Measurements from ENCODE around the gene G0S2. TPM values are rescaled to one million over a fixed set of nuclear protein-coding genes. Genes with fewer than 3 reads are reported as not detected.
"Not testable (repeated sequence)": the region's sequence is repeated elsewhere in the genome, so short reads cannot be mapped to it uniquely, and the experiment has no call there.

G0S2 gene
- total and polyA plus RNA-seq, 4 donors: 9.6 to 347 (median 166) TPM

DNA sequence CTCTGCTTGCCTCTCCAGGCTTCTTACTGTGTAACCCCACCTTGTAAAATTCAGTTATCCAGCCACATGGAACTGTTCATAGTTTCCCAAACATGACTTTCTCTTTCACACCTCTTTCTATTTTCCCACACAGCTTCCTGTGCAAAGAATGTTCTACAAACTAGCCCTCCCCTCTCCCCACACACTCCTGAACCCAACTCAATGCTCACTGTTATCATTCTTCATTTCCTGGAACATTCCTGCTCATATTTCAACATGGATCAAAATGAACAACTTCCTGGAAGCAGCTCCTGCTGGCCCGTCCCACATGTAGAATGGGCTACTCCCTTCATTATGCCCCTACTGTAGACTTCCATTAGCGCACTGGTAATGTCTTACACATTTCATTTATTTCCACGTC lies 21.9 kb downstream of the G0S2 start:
- Histone ChIP-seq H3K27me3 (ENCODE audit: control insufficient read depth in 4 of 4, insufficient read depth in 4 of 4, low read length in 3 of 4) (no peaks in the 10 kb centered on the region), H3K4me1 (ENCODE audit: control insufficient read depth in 4 of 4, insufficient read depth in 4 of 4, low read length in 3 of 4) (peaks cover 12 to 29% (median 21%) of the 10 kb centered on the region in 4 donors), H3K27ac (ENCODE audit: low read depth in 1 of 2, low read length in 2 of 2) (peak overlapping the region; percentile 11 to 56), H3K9me3 (ENCODE audit: control insufficient read depth in 4 of 4, low read length in 3 of 4) (no peaks in the 10 kb centered on the region), H3K9ac (ENCODE audit: low read depth in 1 of 2, low read length in 2 of 2) (no peak overlapping the region), H3K4me3 (ENCODE audit: low read depth in 1 of 3, low read length in 3 of 3) (no peak overlapping the region), H3K36me3 (ENCODE audit: control insufficient read depth in 4 of 4, insufficient read depth in 3 of 4, low read depth in 1 of 4, low read length in 3 of 4) (no peaks in the 10 kb centered on the region)
- no peak for DNase-seq (ENCODE audit: low spot score)
- 90% methylated on average over 3 of the region's 3 CpGs for WGBS
- TF ChIP-seq TAF1 (conservative IDR thresholded peaks at IDR 0.05): no peak
- no peak for TF ChIP-seq RXRA (IDR thresholded peaks at IDR 0.05)
- TF ChIP-seq NR2F2 (IDR thresholded peaks at IDR 0.05): no peak
- no peak for TF ChIP-seq FOXA1 (IDR thresholded peaks at IDR 0.05)
- TF ChIP-seq ZBTB33 (IDR thresholded peaks at IDR 0.05): no peak
- TF ChIP-seq RAD21 (IDR thresholded peaks at IDR 0.05): no peak
- TF ChIP-seq, protein P1, sequence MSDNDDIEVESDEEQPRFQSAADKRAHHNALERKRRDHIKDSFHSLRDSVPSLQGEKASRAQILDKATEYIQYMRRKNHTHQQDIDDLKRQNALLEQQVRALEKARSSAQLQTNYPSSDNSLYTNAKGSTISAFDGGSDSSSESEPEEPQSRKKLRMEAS (IDR thresholded peaks at IDR 0.05): no peak
- TF ChIP-seq REST (IDR thresholded peaks at IDR 0.05): no peak
- TF ChIP-seq FOXA2 (IDR thresholded peaks at IDR 0.05): no peak
- TF ChIP-seq YY1 (IDR thresholded peaks at IDR 0.05): no peak

GRCh38 chr1:209700686-209701085 lies 25.5 kb downstream of the G0S2 start:
- TF ChIP-seq JUND (IDR thresholded peaks at IDR 0.05) (peak in 1 of 2 donors; percentile 18), YY1 (IDR thresholded peaks at IDR 0.05) (peak; percentile 2), SP1 (IDR thresholded peaks at IDR 0.05) (peak; percentile 65), RXRA (IDR thresholded peaks at IDR 0.05) (peak; percentile 64 to 81), HNF4A (conservative IDR thresholded peaks at IDR 0.05) (peak; percentile 84 to 90)
- TF ChIP-seq, protein P1 (IDR thresholded peaks at IDR 0.05): peak; percentile 14
- peak overlapping the region; percentile 66 to 72 for H3K27ac ChIP-seq (ENCODE audit: low read depth in 1 of 2, low read length in 2 of 2)

DNA sequence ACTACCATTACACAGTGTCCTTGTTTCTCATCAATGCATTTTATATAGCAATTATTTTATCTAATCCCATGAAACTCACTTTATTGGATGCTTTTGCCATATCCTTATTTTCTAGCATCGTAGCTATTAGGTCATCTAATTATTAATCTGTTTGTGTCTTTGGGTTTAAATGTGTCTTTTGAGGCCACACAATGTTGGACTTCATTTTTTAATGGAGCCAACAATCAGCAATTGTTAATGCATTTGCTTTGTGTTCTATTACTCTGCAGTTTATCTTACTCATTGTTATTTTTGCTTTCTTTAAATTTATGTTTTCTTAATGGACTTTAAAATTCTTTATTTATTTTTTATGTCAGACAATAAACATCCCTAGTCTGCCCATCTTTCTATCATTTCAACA lies 27.6 kb downstream of the G0S2 start:
- Histone ChIP-seq H3K4me3 (ENCODE audit: low read depth in 1 of 3, low read length in 3 of 3) (no peak overlapping the region), H3K27me3 (ENCODE audit: control insufficient read depth in 4 of 4, insufficient read depth in 4 of 4, low read length in 3 of 4) (no peaks in the 10 kb centered on the region), H3K36me3 (ENCODE audit: control insufficient read depth in 4 of 4, insufficient read depth in 3 of 4, low read depth in 1 of 4, low read length in 3 of 4) (peaks cover 0 to 5% (median under 1%) of the 10 kb centered on the region in 4 donors), H3K27ac (ENCODE audit: low read depth in 1 of 2, low read length in 2 of 2) (no peak overlapping the region), H3K9me3 (ENCODE audit: control insufficient read depth in 4 of 4, low read length in 3 of 4) (no peaks in the 10 kb centered on the region), H3K9ac (ENCODE audit: low read depth in 1 of 2, low read length in 2 of 2) (no peak overlapping the region), H3K4me1 (ENCODE audit: control insufficient read depth in 4 of 4, insufficient read depth in 4 of 4, low read length in 3 of 4) (peaks cover 3 to 41% (median 28%) of the 10 kb centered on the region in 4 donors)
- DNase-seq (ENCODE audit: low spot score): no peak
- 90% methylated on average over 1 of the region's 1 CpG for WGBS
- no peak for TF ChIP-seq SP1 (IDR thresholded peaks at IDR 0.05)
- no peak for TF ChIP-seq RAD21 (IDR thresholded peaks at IDR 0.05)
- no peak for TF ChIP-seq RXRA (IDR thresholded peaks at IDR 0.05)
- TF ChIP-seq, protein P1 (IDR thresholded peaks at IDR 0.05): no peak
- TF ChIP-seq CTCF (IDR thresholded peaks at IDR 0.05; ENCODE audit: low read depth, low read length, missing input control): no peak
- no peak for TF ChIP-seq YY1 (IDR thresholded peaks at IDR 0.05)
- no peak for TF ChIP-seq FOXA1 (IDR thresholded peaks at IDR 0.05)
- TF ChIP-seq REST (IDR thresholded peaks at IDR 0.05): no peak

More at GRCh38 chr1:209700686-209701085, 25.5 kb downstream of the G0S2 start:
- peaks cover 12 to 35% (median 24%) of the 10 kb centered on the region in 4 donors for H3K4me1 ChIP-seq (ENCODE audit: control insufficient read depth in 4 of 4, insufficient read depth in 4 of 4, low read length in 3 of 4)
- H3K9me3 ChIP-seq (ENCODE audit: control insufficient read depth in 4 of 4, low read length in 3 of 4); H3K4me3 ChIP-seq (ENCODE audit: low read depth in 1 of 3, low read length in 3 of 3); DNase-seq (ENCODE audit: low spot score); H3K9ac ChIP-seq (ENCODE audit: low read depth in 1 of 2, low read length in 2 of 2); H3K27me3 ChIP-seq (ENCODE audit: control insufficient read depth in 4 of 4, insufficient read depth in 4 of 4, low read length in 3 of 4); H3K36me3 ChIP-seq (ENCODE audit: control insufficient read depth in 4 of 4, insufficient read depth in 3 of 4, low read depth in 1 of 4, low read length in 3 of 4): not testable (repeated sequence)
